Breast epithelium (tissue), 3 donors: ENCODE measurements around the gene VCL.

ENCODE experiments used
- POLR2A ChIP-seq: fragments of 450-650 bp; IDR thresholded peaks from one replicate; pipeline ENCODE4 v1.6.1; 2016; ENCODE audit warnings: antibody characterized with exemption, mild to moderate bottlenecking, moderate library complexity
- TF ChIP-seq, protein P1 (sequence below), 3 donors: fragments of 450-650 bp; IDR thresholded peaks; one replicate each; pipeline ENCODE4 v1.5.1; 2016 to 2017; ENCODE audit warnings: antibody characterized with exemption in 3 of 3, mild to moderate bottlenecking in 3 of 3, moderate library complexity in 3 of 3

DNA sequence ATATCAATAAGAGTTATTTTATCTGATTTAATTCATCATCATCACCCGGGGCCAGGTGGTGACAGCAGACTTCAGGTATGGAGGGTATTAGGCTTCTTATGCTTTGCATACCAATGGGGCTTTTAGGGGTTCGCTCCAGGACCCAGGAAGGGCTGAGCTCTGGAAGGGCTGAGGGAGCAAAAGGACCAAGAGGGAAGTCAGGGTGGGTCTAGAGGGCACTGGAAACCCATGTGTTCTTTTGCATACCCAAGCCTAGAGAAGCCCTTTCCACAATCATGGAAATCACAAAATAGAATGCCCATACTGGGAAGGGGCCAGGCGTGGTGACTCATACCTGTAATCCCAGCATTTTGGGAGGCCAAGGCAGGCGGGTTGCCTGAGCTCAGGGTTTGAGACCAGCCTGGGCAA is 30.9 kb upstream of the VCL start:
- TF ChIP-seq, protein P1, sequence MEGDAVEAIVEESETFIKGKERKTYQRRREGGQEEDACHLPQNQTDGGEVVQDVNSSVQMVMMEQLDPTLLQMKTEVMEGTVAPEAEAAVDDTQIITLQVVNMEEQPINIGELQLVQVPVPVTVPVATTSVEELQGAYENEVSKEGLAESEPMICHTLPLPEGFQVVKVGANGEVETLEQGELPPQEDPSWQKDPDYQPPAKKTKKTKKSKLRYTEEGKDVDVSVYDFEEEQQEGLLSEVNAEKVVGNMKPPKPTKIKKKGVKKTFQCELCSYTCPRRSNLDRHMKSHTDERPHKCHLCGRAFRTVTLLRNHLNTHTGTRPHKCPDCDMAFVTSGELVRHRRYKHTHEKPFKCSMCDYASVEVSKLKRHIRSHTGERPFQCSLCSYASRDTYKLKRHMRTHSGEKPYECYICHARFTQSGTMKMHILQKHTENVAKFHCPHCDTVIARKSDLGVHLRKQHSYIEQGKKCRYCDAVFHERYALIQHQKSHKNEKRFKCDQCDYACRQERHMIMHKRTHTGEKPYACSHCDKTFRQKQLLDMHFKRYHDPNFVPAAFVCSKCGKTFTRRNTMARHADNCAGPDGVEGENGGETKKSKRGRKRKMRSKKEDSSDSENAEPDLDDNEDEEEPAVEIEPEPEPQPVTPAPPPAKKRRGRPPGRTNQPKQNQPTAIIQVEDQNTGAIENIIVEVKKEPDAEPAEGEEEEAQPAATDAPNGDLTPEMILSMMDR (IDR thresholded peaks at IDR 0.05), result no peak
- no peak for TF ChIP-seq POLR2A
